Stimulated activated CD8-positive, alpha-beta memory T cell treated with anti-CD3 and anti-CD28 coated beads, Interleukin-7, amount 100 ng/mL, for 48 hours (primary cell): ENCODE results near the gene NRSN2.
A peak's percentile ranks its signal among the peaks of the same experiment; 100 is the strongest.
"Not testable (repeated sequence)": the region's sequence is repeated elsewhere in the genome, so short reads cannot be mapped to it uniquely, and the experiment has no call there.

Source experiments
- DNase-seq, 2 donors: peaks; one replicate each; pipeline ENCODE4 v3.0.0-alpha.2; 2020; ENCODE audit warnings: low read depth in 1 of 2; ENCODE audit errors: extremely low read depth in 1 of 2

The NRSN2 gene

GRCh38 chr20:325045-325888 lies 21.6 kb upstream of the NRSN2 start, which contains the start of gene SOX12:
Gene SOX12 (plus strand): TSS chr20:325552. CDS start chr20:325925, 373 bp downstream.
- DNase-seq: peak; percentile 96

- DNase-seq: peak; percentile 23 to 34
Measured at GRCh38 chr20:325889-326644, 20.8 kb upstream of the NRSN2 start.

- no peak for DNase-seq
Measured at GRCh38 chr20:326645-327185, 20.2 kb upstream of the NRSN2 start.

- peak; percentile 59 to 81 for DNase-seq
Measured at GRCh38 chr20:327186-328026, 19.5 kb upstream of the NRSN2 start.

- DNase-seq: no peak
Measured at GRCh38 chr20:328027-328974, 18.6 kb upstream of the NRSN2 start.

- no peak for DNase-seq
Measured at GRCh38 chr20:328975-329695, 17.8 kb upstream of the NRSN2 start.

- DNase-seq: no peak
Measured at GRCh38 chr20:329851-330232, 17.1 kb upstream of the NRSN2 start.

GRCh38 chr20:330233-331149 lies 16.4 kb upstream of the NRSN2 start:
- peak in 1 of 2 donors; percentile 37 for DNase-seq

GRCh38 chr20:334578-334977 lies 12.3 kb upstream of the NRSN2 start:
- no peak for DNase-seq

- not testable (repeated sequence) for DNase-seq
Measured at GRCh38 chr20:336040-336439, 10.9 kb upstream of the NRSN2 start.

- DNase-seq: no peak
Measured at GRCh38 chr20:341682-342081, 5.2 kb upstream of the NRSN2 start.

GRCh38 chr20:343107-343506 lies 3.8 kb upstream of the NRSN2 start:
- no peak for DNase-seq

- no peak for DNase-seq
Measured at GRCh38 chr20:346033-346639, 775 bp upstream of the NRSN2 start.

- DNase-seq: no peak
Measured at GRCh38 chr20:347317-347639, 367 bp downstream of the NRSN2 start.

GRCh38 chr20:347640-348484 lies 951 bp downstream of the NRSN2 start:
- DNase-seq: peak; percentile 55 to 75

GRCh38 chr20:348972-349841 lies 2.3 kb downstream of the NRSN2 start:
- DNase-seq: no peak
